ENCODE measurements around the gene BRAP.
A peak's percentile ranks its signal among the peaks of the same experiment; 100 is the strongest.
"Not testable (repeated sequence)": the region's sequence is repeated elsewhere in the genome, so short reads cannot be mapped to it uniquely, and the experiment has no call there.

The BRAP gene

DNA sequence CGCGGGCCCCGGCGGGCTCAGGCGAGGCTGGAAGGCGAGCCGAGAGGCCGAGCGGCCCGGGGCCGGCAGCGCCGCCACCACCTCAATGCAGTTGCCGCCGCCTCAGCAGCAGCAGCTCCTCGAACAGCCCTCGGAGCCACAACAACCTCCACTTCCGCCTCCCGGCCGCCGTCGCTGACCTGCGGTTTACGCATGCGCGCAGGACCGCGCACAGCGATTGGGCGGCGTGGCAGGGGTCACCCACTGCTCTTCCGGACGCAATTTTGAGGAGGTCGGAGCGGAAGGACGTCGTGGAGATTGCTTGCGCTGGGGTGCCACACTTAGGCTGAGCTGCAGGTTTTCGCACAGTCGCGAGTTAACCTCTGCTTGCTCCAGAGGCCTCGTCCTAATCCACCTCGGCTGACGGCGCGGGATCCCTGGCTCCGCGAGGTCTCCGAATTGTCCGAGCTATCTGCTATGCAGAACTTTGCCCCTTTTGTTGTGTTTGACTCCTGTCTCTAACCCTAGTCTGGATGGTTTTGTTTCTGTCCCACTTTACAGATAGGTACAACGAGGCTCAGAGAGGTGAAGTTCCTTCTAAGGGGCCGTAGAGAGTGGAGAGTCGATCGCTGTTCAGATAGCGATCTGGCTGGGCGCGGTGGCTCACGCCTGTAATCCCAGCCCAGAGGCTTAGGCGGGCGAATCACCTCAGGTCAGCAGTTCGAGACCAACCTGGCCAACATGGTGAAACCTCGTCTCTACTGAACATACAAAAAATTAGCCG is at the start of gene BRAP, which contains the start of gene ACAD10:
Gene BRAP (minus strand): TSS at position 146 of the 763 bp plus-strand sequence. CDS start 164 bp downstream, outside the sequence.
Gene ACAD10 (plus strand): TSS at position 243 of the 763 bp plus-strand sequence. CDS start 6,657 bp downstream, outside the sequence.
- peak; percentile 94 for DNase-seq

GRCh38 chr12:111733340-111733915 is 47.7 kb upstream of the BRAP start:
- no peak for DNase-seq

DNA sequence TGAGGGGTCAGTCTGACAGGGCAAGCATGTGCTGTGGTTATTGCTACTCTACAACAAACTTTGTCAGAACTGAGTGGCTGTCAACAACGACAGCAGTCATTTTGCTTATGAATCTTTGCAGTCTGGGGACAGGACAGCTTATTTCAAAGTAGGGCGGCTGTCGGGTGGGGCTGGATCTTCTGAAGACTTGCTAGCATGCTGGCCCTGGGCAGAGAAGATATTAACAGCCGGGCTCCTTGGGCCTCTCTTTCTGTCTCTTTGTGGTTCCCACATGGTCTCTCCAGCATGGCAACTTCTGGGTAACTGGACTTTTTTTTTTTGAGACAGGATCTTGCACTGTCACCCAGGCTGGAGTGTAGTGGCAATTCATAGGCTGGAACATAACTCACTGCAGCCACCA is 47.0 kb upstream of the BRAP start:
- no peak for DNase-seq

- DNase-seq, result no peak
Measured at GRCh38 chr12:111730420-111730819, 44.7 kb upstream of the BRAP start.

- no peak for DNase-seq
Measured at GRCh38 chr12:111728795-111729194, 43.0 kb upstream of the BRAP start.

- not testable (repeated sequence) for DNase-seq
Measured at GRCh38 chr12:111723646-111724360, 38.0 kb upstream of the BRAP start.

DNA sequence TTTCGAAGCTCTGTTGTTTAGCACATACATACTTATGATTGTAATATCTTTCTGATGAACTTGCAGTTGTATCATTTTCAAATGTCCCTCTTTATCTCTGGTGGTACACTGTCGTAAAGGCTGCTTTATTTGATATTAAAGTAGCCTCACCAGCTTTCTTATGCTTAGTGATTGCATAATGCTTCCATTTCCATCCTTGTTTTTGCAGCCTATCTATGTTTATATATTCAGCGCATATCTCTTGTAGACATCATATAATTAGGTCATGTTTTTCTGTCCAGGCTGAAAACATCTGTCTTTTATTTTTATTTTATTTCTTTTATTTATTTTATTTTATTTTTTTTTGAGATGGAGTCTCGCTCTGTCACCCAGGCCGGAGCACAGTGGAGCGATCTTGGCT is 34.7 kb upstream of the BRAP start:
- DNase-seq, result no peak

GRCh38 chr12:111719316-111719715 is 33.6 kb upstream of the BRAP start:
- DNase-seq, result not testable (repeated sequence)

GRCh38 chr12:111715279-111715678 is 29.5 kb upstream of the BRAP start:
- no peak for DNase-seq

DNA sequence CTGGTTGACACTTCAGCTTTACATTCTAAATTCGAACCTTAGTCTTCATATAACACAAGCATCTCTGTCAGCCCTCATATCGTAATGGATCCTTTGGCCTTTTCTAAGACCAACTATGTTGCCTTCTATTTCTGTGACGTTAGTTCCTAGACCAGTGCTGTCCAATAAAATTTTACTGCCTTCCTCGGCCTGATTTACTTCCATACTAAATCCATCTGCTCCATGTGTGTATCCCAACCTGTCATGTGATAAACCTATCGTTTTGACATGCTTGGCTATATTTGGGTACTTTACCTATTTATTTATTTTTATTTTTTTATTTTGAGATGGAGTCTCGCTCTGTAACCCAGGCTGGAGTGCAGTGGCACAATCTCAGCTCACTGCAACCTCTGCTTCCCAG is 20.4 kb upstream of the BRAP start:
- no peak for DNase-seq

DNA sequence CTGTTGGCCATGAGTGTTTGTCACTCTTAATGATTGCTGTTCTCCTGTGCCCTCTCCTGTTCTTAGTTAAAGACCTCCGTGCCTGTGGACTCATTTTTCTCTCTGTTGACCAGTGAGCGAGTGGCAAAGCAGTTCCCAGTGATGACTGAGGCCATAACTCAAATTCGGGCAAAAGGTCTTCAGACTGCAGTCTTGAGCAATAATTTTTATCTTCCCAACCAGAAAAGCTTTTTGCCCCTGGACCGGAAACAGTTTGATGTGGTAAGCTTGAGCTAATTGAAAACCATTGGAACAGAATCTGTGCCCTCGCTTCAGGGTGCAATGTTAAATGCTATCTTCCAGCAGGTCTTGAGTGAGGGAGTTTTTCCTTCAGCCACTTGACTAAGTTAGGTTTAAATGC is 19.9 kb upstream of the BRAP start:
- DNase-seq, result no peak

DNA sequence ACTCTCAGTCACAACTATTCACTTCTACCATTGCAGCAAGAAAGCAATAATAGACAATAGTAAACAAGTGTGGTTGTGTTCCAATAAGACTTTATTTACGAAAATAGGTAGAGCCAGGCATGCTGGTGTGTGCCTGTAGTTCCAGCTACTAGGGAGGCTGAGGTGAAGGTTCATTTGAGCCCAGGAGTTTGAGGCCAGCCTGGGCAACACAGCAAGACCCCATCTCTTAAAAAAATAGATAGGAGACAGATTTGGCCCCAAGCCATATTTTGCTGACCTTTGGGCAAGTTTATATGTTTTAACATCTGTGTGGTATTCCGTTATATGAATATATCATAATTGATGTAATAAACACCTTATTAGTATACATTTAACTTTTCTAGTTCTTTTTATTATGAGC is 14.2 kb upstream of the BRAP start:
- DNase-seq, result no peak

DNA sequence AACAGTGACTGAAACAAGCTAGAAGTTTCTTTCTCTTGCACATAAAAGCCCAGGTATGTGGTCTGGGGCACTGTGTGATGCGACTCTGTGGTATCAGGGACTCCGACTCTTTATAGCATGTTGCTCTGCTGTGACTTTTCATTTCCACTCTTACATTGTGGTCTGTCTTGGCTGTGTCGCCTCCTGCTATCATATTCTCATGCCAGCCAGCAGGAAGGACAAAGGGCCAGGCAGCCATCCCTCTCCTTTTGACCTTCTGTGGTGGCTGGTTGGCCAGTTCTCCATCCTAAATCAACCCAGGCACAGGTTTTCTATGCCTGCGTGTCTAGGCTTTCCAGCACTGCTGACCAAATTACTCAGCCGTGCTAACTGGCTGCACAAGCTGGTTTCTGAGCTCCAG is 8.1 kb upstream of the BRAP start:
- DNase-seq, result no peak

- DNase-seq, result no peak
Measured at GRCh38 chr12:111692575-111693210, 6.9 kb upstream of the BRAP start.

- no peak for DNase-seq
Measured at GRCh38 chr12:111691262-111691661, 5.5 kb upstream of the BRAP start.

DNA sequence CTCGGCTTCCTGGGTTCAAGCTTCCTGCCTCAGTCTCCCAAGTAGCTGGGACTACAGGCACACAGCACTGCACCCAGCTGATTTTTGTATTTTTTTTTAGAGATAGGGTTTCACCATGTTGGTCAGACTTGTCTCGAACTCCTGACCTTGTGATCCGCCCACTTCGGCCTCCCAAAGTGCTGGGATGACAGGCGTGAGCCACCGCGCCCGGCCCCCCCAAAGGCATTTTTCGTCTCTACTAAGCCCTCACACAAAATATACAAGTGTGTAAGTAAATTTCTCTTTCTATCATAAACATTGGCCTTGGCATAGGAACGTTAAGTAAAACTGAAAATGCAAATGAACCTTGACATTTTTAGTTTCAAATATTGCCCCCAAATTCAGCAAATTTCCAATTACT is 2.2 kb upstream of the BRAP start:
- DNase-seq, result no peak

GRCh38 chr12:111687255-111687654 is 1.5 kb upstream of the BRAP start:
- no peak for DNase-seq

GRCh38 chr12:111686574-111687105 is 884 bp upstream of the BRAP start:
- DNase-seq, result no peak

- no peak for DNase-seq
Measured at GRCh38 chr12:111685322-111685810, 390 bp downstream of the BRAP start.

DNA sequence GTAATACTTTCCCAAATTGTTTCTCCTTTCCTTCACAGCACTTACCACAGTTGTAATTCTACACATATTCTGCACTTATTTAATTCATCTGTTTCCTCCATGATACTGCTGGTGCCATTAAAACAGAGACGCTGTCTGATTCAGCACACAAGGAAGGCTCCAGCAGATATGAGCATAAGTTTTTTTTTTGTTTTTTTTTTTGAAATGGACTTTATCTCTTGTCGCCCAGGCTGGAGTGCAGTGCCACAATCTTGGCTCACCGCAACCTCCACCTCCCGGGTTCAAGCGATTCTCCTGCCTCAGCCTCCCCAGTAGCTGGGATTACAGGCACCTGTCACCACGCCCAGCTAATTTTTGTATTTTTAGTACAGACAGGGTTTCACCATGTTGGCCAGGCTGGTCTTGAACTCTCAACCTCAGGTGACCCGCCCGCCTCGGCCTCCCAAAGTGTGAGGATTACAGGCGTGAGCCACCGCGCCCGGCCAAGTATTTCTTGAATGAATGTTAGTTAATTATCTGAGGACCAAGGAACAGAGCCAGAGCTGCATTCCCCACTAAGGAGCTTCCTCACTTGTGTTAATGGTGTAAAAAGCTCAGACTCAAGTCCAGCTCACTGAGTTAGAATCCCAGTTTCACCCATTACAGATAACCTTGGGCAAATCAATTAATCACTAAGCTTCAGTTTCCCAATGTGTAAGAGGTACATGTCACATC is 1.1 kb downstream of the BRAP start:
- DNase-seq, result not testable (repeated sequence)

GRCh38 chr12:111677186-111677585 is 8.6 kb downstream of the BRAP start:
- DNase-seq, result no peak

- DNase-seq, result no peak
Measured at GRCh38 chr12:111673503-111673902, 12.3 kb downstream of the BRAP start.
